NCI-H2196 (cell line): ENCODE measurements around the gene CLUH.
"Not testable (repeated sequence)": the region's sequence is repeated elsewhere in the genome, so short reads cannot be mapped to it uniquely, and the experiment has no call there.

ENCODE experiments used
- DNase-seq: peaks from one replicate; lab custom pipeline; 2025; ENCODE audit not compliant: unreplicated experiment; lab: John Stamatoyannopoulos, UW

CLUH gene

DNA sequence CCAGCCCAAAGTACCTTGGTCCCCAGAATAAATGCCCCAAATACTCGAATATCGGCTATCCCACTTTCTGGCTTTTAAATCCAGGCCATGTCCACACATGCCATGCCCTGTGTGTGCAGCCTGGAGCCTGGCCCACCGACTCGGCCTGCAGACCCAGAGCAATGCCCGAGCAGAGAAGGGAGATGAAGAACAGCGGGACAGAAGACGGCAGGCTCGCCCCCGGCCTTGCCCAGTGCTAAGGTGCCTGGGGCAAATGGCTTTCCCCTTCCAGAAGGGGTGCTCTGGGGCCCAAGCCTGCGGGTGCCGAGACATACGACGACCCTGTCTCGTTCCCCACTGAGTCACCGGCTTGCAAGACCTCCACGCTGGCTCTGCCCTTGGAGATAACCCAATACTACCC lies 8.0 kb downstream of the CLUH start:
- DNase-seq: no peak

DNA sequence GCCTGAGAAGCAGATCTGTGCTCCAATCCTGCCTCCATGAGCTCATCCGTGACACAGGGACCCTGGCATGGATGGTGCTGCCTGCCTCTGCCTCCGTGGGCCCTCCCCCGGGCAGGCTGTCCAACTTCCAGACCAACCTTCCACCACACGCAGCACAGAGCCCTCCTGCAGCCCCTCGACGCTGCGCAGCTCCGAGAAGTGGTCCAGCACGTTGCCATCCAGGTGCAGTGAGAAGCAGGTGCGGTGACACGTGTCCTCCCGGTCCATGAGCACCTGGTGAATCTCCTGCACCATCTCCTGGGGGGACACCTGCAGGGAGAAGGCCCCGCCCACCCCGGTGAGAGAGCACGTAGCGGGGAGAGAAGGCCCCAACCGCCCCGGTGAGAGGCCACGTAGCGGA lies 8.4 kb downstream of the CLUH start:
- no peak for DNase-seq

DNA sequence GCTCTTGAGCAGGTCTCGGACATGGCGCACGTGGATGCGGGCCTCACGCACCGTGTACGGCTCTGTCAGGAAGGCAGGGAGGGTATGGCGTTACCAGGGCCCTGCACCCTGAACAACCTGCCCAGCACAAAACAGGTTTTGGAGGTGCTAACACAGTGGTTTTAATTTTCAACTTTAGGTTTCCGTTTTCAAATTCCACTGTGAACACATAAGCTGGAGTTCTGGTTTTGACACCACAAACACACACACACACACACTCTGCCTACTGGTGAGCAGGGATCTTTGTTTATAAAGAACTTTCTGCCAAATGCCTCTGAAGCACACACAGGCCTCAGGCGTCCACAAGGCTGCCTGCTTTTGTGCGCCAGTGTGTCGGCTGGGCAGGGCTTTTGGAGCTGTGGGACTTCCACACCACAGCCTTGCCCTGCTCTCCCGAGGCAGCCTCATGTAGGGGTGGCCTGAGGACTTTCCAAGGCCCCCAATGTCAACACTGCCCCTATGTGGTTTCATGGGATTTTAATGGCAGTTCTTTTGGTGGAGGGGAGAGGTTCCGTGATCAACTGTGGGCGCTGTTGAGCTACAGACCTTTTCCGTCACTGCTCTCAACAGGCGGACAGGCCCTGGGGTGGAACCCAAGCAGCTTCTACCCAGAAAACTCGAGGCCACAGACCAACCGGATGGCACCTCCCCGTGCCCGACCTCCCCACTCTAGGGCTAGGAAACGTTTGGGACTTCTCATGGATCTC lies 9.4 kb downstream of the CLUH start:
- DNase-seq: no peak

DNA sequence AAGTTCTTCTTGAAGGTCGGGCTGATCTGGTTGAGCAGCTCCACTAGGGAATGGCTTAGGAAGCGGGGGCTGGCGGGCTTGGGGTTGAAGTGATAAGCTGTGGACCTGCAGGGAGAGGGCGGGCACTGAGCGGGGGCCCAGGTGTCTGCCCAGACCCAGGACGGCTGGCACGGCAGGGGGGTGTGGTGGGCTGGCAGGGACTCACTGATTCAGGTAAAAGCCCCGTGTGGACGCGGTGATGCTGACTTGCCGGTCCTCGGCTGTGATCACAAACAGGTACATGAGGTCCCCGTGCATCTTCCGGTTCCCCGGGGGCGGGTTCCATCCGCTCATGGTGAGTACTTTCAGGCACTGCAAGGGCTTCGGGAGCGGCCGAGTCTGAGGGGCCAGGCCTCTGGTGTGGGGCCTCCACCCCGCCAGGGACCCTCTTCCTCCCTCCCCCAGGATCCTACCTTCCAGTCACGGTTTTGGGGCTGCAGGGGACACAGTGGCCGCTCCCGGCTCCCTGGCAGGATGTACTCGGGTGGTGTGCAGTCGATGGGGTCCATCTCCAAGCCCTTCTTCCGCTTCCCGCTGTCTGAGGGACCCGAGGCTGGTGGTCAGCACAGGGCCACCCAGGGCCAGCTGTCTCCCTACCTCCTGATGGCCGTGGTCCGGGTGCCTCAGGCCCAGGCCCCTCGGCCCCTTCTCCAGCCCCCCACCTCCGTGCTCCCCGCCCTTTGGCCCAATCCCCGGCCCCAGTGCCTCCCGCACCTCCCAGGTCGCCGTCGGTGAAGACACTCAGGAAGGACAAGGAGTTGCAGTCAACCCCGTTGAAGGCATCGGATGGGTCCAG lies 10.2 kb downstream of the CLUH start:
- no peak for DNase-seq

DNA sequence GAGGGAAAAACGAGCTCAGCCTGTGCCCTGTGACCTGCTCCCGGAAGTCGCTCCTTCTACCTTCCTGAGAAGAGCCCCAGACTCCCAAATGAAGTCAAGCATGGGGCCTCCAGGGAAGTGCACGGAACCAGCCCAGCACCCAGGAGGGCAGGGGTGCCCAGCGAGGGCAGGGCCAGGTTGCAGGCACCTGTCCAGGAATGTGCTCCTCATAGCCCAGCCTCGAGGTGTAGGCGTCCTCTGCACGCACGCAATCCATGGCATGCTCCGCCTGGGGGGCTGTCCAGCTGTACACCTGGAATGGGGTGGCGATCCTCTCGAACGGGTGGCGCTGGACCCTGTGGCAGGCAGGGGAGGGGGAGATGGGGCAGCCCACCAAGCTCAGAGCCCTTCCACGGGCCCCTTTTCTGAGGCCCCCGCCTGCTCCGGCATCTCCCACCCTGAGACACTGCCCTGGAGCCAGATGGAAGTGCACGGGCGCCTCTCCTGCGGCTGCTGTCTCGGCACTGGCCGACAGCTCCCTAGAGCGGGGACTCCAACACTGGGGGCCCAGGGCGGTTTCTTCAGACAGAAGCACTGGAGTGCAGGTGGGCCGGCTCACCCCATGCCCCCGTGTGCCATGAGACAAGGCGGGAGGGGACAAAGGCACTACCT lies 10.9 kb downstream of the CLUH start:
- DNase-seq: no peak

DNA sequence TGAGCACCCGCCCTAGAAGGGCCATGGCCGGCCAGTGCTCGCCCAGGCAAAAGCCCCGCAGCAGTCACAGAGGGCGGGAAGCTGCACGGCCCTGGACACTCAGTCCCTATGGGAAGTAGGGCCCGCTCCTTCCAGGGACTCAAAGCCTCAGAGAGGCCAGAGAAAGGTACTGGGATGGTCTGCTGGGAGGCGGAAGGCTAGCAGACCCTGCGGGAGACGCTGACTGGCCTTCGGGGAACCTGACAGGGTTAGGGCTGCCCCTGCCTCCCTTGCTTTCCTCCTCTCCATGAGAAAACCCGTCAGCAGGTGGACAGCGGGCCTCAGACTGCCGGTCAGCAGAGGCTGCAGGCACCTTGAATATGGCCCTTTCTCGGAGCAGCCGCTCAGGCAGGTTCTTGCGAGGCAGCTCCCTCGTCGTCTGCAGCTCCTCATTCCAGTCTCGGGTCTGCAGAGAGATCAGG lies 11.5 kb downstream of the CLUH start:
- DNase-seq: no peak

DNA sequence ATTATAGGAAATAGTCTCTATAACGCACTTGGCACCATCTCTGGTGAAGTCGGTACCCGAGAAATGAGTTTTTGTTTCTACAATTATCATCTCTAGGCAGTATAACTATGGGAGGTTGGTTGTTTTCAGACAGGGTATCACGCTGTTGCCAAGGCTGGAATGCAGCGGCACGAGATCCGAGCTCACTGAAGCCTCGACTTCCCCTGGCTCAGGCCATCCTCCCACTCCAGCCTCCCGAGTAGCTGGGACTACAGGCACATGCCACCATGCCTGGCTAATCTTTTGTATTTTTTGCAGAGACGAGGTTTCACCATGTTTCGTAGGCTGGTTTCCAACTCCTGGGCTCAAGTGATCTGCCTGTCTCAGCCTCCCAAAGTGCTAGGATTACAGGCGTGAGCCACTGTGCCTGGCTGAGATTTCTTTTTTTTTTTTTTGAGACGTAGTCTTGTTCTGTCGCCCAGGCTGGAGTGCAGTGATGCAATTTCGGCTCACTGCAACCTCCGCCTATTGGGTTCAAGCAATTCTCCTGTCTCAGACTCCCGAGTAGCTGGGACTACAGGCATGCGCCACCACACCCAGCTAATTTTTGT lies 12.3 kb downstream of the CLUH start:
- DNase-seq: not testable (repeated sequence)

DNA sequence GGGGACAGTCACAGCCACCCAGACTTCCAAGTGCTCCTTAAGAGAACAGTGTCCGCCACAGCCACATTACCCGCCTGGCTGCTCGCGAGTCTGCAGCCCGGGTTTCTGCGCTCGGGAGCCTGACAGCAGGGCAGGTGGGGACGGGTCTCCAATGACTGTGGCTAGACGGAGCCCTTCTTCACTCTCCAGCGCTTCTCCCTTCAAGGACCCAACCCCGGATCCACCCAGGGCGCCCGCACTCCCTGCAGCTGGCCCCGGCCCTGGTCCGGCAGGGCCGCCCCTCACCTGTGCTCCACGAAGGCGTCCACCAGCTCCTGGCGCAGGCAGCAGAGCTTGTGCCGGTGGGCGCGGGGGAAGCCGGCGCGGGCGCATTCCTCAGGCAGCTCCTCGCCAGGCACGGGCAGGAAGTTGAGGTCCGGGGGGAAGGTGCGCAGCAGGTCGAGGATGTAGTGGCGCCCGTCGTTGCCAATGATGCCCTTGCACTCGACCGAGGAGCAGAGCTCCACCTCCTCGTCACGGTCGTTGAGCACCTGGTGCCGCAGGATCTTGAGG lies 13.9 kb downstream of the CLUH start:
- DNase-seq: no peak

GRCh38 chr17:2695961-2696760 lies 15.4 kb downstream of the CLUH start:
- no peak for DNase-seq

DNA sequence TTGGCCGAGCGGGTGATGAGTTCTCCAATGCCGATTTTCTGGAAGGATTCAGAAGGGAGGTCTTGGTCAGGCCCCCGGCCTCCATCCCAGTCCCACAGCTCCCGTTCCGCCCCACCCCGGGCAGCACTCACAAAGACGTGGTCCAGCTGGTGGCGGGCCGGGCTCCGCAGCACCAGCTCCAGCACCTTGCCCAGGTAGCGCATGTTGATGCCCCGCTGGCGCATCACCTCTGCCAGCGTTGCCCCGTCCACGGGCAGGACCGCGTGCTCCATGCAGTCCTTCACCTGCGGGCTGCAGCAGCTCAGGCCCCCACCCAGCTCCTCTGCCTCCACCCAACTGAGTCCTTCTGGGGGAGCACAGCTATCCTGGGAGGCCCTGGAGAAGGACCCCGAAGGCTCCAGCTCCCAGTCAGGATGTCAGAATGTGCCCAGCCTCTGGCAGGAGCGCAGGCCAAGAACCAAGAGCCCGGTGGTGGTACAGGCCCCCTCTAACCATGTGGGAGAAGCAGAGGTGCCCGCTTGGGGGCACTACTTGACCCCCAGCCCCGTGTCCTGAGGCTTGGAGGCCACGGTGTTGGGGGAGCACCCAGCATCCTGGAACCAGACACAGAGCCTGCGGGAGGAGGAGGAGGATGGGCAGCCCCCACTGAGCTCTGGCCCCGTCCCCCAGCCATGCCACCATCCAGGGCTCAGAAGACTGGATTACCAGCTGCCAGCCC lies 16.2 kb downstream of the CLUH start:
- DNase-seq: no peak

- DNase-seq: no peak
Measured at GRCh38 chr17:2694381-2695242, 17.0 kb downstream of the CLUH start.

DNA sequence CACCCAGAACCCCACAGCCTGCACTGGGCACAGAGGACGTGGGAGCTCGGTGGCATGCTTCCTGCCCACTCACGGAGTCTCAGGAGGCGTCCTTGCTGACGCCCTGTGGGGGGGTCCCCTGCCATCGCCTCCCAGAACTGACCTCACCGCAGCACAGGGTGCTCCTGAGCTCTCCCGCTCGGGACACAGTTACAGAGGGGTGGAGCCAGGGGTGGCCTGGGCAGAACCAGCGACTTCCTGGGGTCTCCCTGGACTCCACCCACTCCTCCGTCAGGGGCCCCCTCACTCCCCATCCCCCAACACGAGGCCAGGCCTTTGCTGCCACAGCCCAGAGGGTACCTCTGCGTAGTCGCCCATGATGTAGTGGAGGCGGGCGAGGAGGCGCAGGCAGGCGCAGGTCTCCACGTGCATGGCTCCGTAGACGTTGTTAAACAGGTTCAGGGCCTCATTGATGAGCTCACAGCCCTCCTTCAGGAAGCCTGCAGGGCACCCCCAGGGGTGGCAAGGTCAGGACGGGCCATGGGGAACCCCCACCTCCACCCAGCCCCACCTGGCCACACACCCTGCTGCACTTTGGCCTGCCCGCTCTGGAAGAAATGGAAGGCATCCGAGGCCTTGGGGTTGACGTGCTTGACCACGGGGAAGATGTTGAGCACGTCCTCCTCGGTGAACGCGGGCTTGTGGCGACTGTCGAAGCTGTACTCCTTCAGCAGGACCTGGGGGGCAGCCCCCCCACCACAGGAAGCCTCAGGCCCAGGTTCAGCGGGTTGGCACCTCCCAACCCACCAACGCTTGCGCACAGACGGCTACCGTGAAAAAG lies 17.8 kb downstream of the CLUH start:
- DNase-seq: no peak

GRCh38 chr17:2692781-2693135 lies 18.8 kb downstream of the CLUH start:
- DNase-seq: no peak

- no peak for DNase-seq
Measured at GRCh38 chr17:2691965-2692780, 19.4 kb downstream of the CLUH start.

DNA sequence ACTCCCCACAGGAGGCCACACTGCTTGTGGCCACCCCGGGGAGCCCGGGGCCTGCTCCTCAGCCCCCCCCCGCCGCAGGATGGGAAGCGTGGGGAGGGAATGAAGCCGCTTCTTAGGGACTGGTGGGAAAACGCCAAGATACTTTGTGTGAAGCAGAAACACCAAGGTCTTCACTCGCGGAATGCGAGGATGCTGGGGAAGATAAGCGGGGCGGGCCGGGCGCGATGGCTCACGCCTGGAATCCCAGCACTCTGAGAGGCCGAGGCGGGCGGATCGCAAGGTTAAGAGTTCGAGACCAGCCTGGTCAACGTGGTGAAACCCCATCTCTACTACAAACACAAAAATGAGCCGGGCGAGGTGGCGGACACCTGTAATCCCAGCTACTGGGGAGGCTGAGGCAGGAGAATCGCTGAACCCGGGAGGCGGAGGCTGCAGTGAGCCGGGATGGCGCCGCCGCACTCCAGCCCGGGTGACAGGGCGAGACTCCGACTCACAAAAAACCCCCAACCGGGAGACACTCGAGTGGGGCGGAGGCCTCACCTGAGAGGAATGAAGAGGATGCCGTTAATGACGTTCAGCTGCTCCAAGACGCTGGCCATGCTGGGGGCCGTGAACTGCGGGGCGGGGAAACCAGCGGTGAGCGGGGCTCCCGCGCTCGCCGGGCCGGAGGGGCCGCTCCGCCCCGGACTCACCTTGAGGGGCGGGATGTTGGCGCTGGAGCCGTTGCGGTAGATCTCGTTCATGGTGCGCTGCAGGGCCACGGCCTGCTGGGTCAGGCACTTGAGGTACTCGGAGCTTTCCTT lies 20.3 kb downstream of the CLUH start:
- no peak for DNase-seq
